GM12891 (cell line): ENCODE data around the gene BRD7.

Experiments
- POLR2A ChIP-seq: IDR thresholded peaks from 2 replicates; pipeline ENCODE4 v1.6.1; 2011; ENCODE audit warnings: low read depth, low read length, control low read depth
- POLR2AphosphoS5 ChIP-seq: IDR thresholded peaks from 2 replicates; pipeline ENCODE4 v1.6.1; 2011; ENCODE audit warnings: low read depth, low read length, control low read depth
- SPI1 ChIP-seq: IDR thresholded peaks from 2 replicates; pipeline ENCODE4 v1.6.1; 2011; ENCODE audit warnings: low read depth, low read length, control low read depth
- TAF1 ChIP-seq: IDR thresholded peaks from 2 replicates; pipeline ENCODE4 v1.6.1; 2011; ENCODE audit warnings: low read depth, low read length, control low read depth

DNA sequence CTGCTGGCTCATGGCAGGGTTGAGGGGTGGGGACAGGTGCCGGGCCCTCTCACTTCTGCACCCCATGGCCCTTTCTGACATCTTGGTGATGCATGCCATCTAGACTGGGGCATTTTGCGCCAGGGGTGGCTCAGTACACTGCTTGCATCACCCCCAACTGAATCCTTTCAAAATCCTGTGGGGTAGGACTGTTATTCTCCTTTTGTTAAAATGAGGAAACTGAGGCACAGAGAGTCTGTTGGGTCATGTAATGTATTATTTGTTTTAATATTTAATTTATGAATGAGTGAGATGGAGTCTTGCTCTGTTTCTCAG is 92.5 kb downstream of the BRD7 start:
- no peak for TF ChIP-seq POLR2A
- TF ChIP-seq SPI1: no peak
- TF ChIP-seq POLR2AphosphoS5: no peak
- no peak for TF ChIP-seq TAF1
